ENCODE results near the gene TCERG1.

The TCERG1 gene

GRCh38 chr5:146446861-146447733 is at the start of gene TCERG1:
Gene TCERG1 (plus strand): TSS chr5:146447333. CDS start chr5:146447350, 17 bp downstream.
- peak; percentile 63 for TF ChIP-seq CTCF (IDR thresholded peaks at IDR 0.05; ENCODE audit: low read depth, low read length)
- H3K4me3 ChIP-seq (ENCODE audit: low read depth, low read length): peak within 1 kb of the TSS; percentile 98

GRCh38 chr5:146398826-146399225 is 48.3 kb upstream of the TCERG1 start:
- no peak for TF ChIP-seq CTCF (IDR thresholded peaks at IDR 0.05; ENCODE audit: low read depth, low read length)
- H3K4me3 ChIP-seq (ENCODE audit: low read depth, low read length): no peak overlapping the region

GRCh38 chr5:146399481-146399880 is 47.7 kb upstream of the TCERG1 start:
- H3K4me3 ChIP-seq (ENCODE audit: low read depth, low read length): no peak overlapping the region
- no peak for TF ChIP-seq CTCF (IDR thresholded peaks at IDR 0.05; ENCODE audit: low read depth, low read length)

- TF ChIP-seq CTCF (IDR thresholded peaks at IDR 0.05; ENCODE audit: low read depth, low read length): no peak
- H3K4me3 ChIP-seq (ENCODE audit: low read depth, low read length): no peak overlapping the region
Measured at GRCh38 chr5:146400201-146400600, 46.9 kb upstream of the TCERG1 start.

GRCh38 chr5:146401021-146401420 is 46.1 kb upstream of the TCERG1 start:
- no peak overlapping the region for H3K4me3 ChIP-seq (ENCODE audit: low read depth, low read length)
- TF ChIP-seq CTCF (IDR thresholded peaks at IDR 0.05; ENCODE audit: low read depth, low read length): no peak

- H3K4me3 ChIP-seq (ENCODE audit: low read depth, low read length): no peak overlapping the region
- TF ChIP-seq CTCF (IDR thresholded peaks at IDR 0.05; ENCODE audit: low read depth, low read length): no peak
Measured at GRCh38 chr5:146402949-146403348, 44.2 kb upstream of the TCERG1 start.

GRCh38 chr5:146409054-146409671 is 38.0 kb upstream of the TCERG1 start:
- H3K4me3 ChIP-seq (ENCODE audit: low read depth, low read length): no peak overlapping the region
- TF ChIP-seq CTCF (IDR thresholded peaks at IDR 0.05; ENCODE audit: low read depth, low read length): no peak
